ENCODE data around the gene LPAR1.

DNA sequence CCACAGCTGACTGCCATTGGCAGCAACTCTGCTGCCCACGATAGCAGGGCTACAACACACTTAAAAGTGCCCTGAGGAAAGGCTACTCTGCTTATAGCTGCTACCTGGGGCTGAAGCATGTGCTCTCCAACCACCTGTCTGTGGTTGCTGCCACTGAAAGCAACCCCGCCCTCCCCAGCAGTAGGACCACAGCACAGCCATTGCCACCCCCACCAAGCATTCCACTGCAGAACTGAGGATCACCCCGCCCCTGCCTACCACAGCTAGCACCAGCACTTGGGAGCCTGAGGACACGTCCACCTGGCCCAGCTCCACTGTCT, 85.8 kb downstream of the LPAR1 start:
- TF ChIP-seq, protein P1, sequence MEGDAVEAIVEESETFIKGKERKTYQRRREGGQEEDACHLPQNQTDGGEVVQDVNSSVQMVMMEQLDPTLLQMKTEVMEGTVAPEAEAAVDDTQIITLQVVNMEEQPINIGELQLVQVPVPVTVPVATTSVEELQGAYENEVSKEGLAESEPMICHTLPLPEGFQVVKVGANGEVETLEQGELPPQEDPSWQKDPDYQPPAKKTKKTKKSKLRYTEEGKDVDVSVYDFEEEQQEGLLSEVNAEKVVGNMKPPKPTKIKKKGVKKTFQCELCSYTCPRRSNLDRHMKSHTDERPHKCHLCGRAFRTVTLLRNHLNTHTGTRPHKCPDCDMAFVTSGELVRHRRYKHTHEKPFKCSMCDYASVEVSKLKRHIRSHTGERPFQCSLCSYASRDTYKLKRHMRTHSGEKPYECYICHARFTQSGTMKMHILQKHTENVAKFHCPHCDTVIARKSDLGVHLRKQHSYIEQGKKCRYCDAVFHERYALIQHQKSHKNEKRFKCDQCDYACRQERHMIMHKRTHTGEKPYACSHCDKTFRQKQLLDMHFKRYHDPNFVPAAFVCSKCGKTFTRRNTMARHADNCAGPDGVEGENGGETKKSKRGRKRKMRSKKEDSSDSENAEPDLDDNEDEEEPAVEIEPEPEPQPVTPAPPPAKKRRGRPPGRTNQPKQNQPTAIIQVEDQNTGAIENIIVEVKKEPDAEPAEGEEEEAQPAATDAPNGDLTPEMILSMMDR (conservative IDR thresholded peaks at IDR 0.05 in 1 of 2, IDR thresholded peaks at IDR 0.05 in 1 of 2; ENCODE audit: extremely low read depth in 1 of 2, insufficient read depth in 1 of 2, low read depth in 1 of 2, low read length in 2 of 2), result no peak
- no peak for TF ChIP-seq EZH2 (IDR thresholded peaks at IDR 0.05; ENCODE audit: borderline replicate concordance, low read length)

Measured in mammary epithelial cell (primary cell).